Measurements from ENCODE around the gene CYB5R3.
A peak's percentile ranks its signal among the peaks of the same experiment; 100 is the strongest.

The CYB5R3 gene

DNA sequence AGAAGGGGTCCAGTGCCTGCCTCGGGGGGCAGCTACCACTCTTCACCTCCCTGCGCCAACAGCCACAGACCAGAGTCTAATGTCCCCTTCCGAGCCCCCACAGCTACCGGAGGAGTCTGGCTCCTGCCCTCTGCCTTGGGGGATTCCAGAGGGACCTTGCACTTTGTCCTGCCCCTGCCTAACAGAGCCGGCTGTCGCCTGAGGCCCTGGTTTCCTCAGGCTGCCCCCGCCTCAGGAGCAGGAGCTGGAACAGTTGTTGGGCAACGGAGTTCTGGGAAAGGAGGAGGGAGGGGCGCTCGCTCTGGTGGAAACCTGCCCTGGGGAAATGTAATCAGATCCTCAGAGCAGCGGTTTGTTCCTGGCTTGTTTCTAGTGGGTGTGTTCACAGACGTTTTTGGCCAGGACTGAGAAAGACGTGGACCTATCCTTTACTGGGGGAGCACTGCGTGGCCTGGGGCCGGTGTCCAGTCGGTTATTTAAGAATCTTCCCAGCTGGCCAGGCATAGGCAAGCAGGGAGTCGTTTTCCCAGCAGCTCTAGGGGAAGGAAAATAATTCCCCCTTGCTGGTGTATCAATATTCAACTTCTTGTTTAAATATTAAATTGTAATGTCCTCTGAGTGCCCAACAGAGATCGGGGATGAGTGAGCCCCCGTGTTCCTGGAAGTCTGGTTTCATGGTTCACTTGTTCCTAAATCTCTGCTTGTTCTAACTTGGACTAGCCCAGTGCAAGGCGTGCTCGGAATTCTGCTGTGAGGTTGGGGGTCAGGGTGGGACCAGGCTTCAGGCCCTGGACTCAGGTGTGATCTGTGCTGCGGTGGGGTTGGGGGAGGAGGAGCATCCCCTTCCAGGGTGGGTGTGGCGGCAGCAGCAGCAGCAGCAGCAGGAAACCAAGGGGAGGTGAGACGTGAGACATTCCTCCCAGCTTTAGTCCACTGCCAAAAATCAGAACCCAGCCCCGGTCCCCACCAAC, 39.3 kb upstream of the CYB5R3 start:
- H3K9me3 ChIP-seq: no peaks in the 10 kb centered on the region
- H3K4me1 ChIP-seq: peaks cover 82% of the 10 kb centered on the region
- peak overlapping the region; percentile 29; the same call in 1 of the 2 replicates for H3K9ac ChIP-seq
- H3K4me2 ChIP-seq: peak overlapping the region; percentile 74
- H4K20me1 ChIP-seq: no peaks in the 10 kb centered on the region
- H3K36me3 ChIP-seq: no peaks in the 10 kb centered on the region
- no peak for TF ChIP-seq Cebpa-rat (IDR thresholded peaks at IDR 0.05)
- H3K4me3 ChIP-seq: no peak overlapping the region
- H3K27ac ChIP-seq: no peak overlapping the region
- no peaks in the 10 kb centered on the region for H3K27me3 ChIP-seq

DNA sequence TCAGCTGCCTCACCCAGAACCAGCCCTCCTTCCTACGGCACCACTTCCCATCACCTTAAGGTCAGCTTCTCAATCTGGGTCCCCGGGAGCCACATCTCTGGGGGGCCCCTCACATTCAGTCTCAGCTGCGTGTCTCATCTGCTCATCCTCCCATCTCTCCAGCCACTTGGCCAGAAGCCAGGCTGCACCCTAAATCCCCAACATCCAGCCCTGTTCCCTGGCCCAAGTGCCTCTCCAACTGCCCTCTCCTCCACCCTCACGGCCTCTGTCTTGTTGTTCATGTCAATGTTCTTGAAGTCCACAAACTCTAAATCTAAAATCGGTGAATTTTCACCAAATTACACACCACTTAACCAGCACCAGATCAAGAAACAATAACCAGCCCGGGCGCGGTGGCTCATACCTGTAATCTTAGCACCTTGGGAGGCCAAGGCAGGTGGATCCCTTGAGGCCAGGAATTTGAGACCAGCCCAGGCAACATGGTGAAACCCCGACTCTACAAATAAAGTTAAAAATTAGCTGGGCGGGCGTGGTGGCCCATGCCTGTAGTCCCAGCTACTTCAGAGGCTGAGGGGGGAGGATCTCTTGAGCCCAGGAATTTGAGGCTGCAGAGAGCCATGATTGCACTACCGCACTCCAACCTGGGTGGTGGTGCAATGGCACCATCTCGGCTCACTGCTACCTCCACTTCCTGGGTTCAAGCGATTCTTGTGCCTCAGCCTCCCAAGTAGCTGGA, 37.7 kb upstream of the CYB5R3 start:
- TF ChIP-seq Cebpa-rat (IDR thresholded peaks at IDR 0.05): no peak
- H3K36me3 ChIP-seq: no peaks in the 10 kb centered on the region
- H3K9me3 ChIP-seq: no peaks in the 10 kb centered on the region
- no peak overlapping the region for H3K4me3 ChIP-seq
- H3K4me1 ChIP-seq: peaks cover 66% of the 10 kb centered on the region
- H3K27me3 ChIP-seq: no peaks in the 10 kb centered on the region
- H3K9ac ChIP-seq: no peak overlapping the region; the same call in 1 of the 2 replicates
- H3K27ac ChIP-seq: peak overlapping the region; percentile 50
- peak overlapping the region; percentile 74 for H3K4me2 ChIP-seq
- H4K20me1 ChIP-seq: no peaks in the 10 kb centered on the region

DNA sequence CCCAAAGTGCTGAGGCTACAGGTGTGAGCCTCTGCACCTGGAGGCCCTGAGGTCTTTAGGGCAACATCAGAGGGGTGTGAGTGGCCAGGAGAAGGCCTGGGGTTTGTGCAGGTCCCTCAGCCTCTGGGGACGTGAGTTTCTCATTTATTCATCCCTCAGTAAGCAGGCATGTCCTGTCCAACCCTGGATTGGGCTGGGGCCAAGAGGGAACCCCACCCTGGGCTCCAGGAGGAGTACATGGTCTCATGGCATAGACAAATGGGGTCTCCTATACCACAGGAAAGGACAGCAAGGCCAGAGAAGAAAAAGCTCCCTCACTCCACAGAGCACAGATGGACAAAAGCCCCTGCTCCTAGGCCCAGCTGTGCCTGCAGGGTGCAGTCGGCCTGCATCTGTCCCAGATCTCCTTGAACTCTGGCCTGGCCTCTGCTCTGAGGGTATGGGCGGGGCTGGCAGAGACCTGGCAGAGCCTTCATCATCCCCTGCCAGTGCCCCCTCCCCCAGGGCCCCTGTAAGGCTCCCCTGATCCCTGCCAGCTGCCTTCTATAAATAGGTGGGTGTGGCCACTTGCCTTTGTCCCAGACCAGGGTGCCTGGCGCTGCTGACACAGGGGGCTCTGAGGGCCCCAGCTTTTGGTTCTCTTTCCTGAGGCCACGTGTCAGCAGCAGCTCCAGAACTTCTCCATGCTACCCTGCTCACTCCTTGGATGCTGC, 36.9 kb upstream of the CYB5R3 start:
- Histone ChIP-seq H3K27ac (peak overlapping the region; percentile 50), H3K9ac (no peak overlapping the region; the same call in 1 of the 2 replicates), H3K27me3 (no peaks in the 10 kb centered on the region), H3K36me3 (no peaks in the 10 kb centered on the region), H4K20me1 (no peaks in the 10 kb centered on the region), H3K9me3 (no peaks in the 10 kb centered on the region), H3K4me2 (peak overlapping the region; percentile 71), H3K4me3 (no peak overlapping the region), H3K4me1 (peaks cover 58% of the 10 kb centered on the region)
- TF ChIP-seq Cebpa-rat (IDR thresholded peaks at IDR 0.05): no peak

DNA sequence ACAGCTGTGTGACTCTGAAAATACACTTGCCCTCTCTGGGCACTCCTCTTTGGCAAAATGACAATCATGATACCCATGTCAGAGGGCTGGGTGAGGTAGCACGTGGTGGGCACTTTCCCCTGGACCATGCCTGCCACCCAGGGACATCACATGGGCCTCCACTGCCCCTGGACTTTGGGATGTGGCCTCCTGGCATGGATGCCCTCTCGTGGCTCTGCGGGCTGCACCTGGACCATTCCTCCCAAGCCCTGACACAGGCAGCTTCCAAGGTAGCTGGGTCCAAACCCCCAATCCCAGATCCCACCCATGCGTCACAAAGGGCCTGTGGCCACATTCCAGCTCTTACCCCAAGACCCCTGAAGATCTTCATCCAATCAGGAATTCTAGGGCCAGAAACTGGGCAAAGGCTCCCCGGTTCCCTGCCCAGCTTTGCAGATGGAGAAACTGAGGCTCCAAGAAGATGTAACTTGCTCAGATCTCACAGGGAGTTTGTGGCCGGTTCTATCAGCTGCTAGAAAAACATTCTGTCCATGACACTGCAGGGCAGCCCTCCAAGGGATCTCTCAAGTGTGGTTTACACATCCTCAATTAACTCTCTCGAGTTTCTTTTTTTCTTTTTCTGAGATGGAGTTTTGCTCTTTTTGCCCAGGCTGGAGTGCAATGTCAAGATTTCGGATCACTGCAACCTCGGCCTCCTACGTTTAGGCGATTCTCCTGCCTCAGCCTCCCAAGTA, 35.4 kb upstream of the CYB5R3 start:
- H3K4me2 ChIP-seq: no peak overlapping the region
- H4K20me1 ChIP-seq: no peaks in the 10 kb centered on the region
- H3K27ac ChIP-seq: no peak overlapping the region
- no peak overlapping the region for H3K4me3 ChIP-seq
- no peak overlapping the region for H3K9ac ChIP-seq
- TF ChIP-seq Cebpa-rat (IDR thresholded peaks at IDR 0.05): no peak
- H3K4me1 ChIP-seq: peaks cover 51% of the 10 kb centered on the region
- no peaks in the 10 kb centered on the region for H3K36me3 ChIP-seq
- no peaks in the 10 kb centered on the region for H3K27me3 ChIP-seq
- H3K9me3 ChIP-seq: peaks cover 10% of the 10 kb centered on the region

DNA sequence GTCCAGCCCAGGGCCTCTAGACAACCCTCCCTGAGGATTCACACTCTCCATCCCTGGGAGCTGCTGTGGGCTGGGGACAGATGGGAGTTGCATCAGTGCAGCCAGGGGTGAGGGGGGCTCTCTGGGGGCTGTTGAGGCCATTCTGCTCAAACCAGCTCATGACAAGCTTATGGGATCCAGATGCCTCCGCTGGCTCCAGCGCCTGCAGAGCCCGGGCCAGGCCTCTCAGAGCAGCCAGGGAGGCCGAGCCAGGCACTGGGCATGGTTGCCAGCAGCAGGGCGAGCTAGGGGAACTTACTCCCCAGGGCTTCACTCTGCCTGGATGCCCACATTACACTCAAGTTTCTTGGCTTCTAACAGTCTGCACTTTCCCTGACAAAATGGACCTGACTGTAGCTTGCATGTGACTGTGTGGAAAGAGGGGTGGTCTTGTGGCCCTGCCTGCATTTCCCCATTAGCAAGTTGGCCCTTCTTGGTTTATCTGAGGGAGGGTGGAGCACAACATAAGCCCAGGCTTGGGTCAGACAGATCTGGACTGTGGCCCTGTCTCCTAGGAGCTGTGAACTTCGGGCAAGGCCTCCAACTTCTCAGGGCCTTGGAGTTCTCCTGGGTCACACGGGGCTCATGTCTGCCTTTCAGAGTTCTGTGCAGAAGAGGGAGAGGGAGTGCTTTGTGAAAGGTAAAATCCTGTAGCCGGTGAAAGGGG, 34.5 kb upstream of the CYB5R3 start:
- no peak overlapping the region for H3K27ac ChIP-seq
- no peaks in the 10 kb centered on the region for H4K20me1 ChIP-seq
- no peak for TF ChIP-seq Cebpa-rat (IDR thresholded peaks at IDR 0.05)
- H3K4me1 ChIP-seq: peaks cover 42% of the 10 kb centered on the region
- H3K4me2 ChIP-seq: no peak overlapping the region
- H3K36me3 ChIP-seq: 0 out of 2 replicates have a peak, but pooled peaks cover 3% of the 10 kb centered on the region
- peaks cover 19% of the 10 kb centered on the region for H3K9me3 ChIP-seq
- H3K9ac ChIP-seq: no peak overlapping the region
- H3K27me3 ChIP-seq: no peaks in the 10 kb centered on the region
- no peak overlapping the region for H3K4me3 ChIP-seq

DNA sequence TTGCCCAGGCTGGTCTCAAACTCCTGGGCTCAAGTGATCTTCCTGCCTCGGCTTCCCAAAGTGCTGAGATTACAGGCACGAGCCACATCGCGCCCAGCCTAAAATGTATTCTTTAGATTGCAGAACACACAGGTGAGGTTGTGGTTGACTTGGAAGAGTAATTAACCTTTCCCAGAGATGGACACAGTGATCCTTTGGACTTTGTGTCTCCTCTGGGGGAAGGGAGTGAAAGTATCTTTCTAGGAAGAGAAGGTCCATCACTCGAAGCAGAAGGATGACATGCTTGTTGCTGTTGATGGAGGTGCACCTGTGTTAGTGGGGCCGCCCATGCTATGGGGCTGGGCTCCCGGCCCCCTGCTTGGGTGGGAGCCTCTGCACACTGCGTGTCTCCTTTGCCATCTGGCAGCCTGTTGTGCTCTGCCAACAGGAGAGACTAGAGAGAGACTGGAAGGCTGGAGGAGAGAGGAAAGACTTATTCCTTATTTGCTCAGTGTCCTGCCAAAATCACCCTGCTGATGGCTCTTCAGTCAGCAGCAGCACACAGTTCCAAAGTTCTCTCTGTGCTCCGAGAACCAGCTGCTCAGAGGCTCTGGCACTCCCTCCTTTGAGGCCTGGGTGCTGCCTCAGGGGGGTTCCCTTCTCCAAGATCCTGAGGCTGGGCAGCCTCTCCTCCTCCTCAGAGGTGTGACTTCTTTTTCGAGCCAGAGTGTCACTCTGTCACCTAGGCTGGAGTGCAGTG, 33.1 kb upstream of the CYB5R3 start:
- TF ChIP-seq Cebpa-rat (IDR thresholded peaks at IDR 0.05): no peak
- H3K27me3 ChIP-seq: no peaks in the 10 kb centered on the region
- no peak overlapping the region for H3K9ac ChIP-seq
- 0 out of 2 replicates have a peak, but pooled peaks cover 8% of the 10 kb centered on the region for H3K36me3 ChIP-seq
- no peaks in the 10 kb centered on the region for H4K20me1 ChIP-seq
- H3K4me2 ChIP-seq: no peak overlapping the region
- no peak overlapping the region for H3K4me3 ChIP-seq
- peaks cover 27% of the 10 kb centered on the region for H3K4me1 ChIP-seq
- peaks cover 31% of the 10 kb centered on the region for H3K9me3 ChIP-seq
- no peak overlapping the region for H3K27ac ChIP-seq

DNA sequence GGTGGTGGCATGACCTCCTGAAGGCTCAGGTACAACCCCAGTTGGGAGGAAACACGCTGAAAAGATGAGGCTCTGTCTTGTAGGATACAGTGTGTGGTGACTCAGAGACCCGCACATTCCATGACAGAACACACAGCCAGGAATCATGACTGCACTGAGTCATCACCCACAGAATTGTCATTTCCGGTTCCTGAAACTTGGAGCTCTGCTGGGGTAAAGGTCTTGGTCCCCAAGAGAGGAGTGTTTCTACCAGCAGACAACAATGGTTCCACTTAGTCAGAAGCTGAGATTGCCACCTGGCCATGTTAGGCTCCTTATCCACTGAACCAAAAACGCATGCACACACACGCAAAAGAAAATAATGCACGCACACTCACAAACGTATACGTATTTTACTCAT, 31.5 kb upstream of the CYB5R3 start:
- H3K9ac ChIP-seq: no peak overlapping the region
- TF ChIP-seq Cebpa-rat (IDR thresholded peaks at IDR 0.05): no peak
- H3K4me2 ChIP-seq: no peak overlapping the region

DNA sequence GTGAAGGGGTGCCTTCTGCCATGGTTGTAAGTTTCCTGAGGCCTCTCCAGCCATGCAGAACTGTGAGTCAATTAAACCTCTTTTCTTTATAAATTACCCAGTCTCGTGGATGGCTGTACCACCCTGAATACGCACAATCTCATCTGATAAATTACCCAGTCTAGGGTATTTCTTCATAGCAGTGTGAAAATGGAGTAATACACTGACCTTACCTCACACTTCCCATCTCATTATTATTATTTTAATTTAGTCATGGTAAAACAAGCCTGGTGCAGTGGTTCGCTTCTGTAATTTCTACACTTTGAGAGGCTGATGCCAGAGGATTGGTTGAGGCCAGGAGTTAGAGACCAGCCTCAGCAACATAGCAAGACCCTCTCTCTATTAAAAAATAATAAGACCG, 30.5 kb upstream of the CYB5R3 start:
- H3K36me3 ChIP-seq: 0 out of 2 replicates have a peak, but pooled peaks cover 8% of the 10 kb centered on the region
- H3K9ac ChIP-seq: no peak overlapping the region
- peaks cover 31% of the 10 kb centered on the region for H3K9me3 ChIP-seq
- H3K27me3 ChIP-seq: no peaks in the 10 kb centered on the region
- H3K27ac ChIP-seq: no peak overlapping the region
- no peak for TF ChIP-seq Cebpa-rat (IDR thresholded peaks at IDR 0.05)
- peaks cover 4% of the 10 kb centered on the region; the same call in 1 of the 2 replicates for H3K4me1 ChIP-seq
- H3K4me2 ChIP-seq: no peak overlapping the region
- no peak overlapping the region for H3K4me3 ChIP-seq
- H4K20me1 ChIP-seq: no peaks in the 10 kb centered on the region

More for the DNA sequence above, 31.5 kb upstream of the CYB5R3 start:
- Histone ChIP-seq H3K9me3 (peaks cover 31% of the 10 kb centered on the region), H3K4me1 (peaks cover 11% of the 10 kb centered on the region), H4K20me1 (no peaks in the 10 kb centered on the region), H3K4me3 (no peak overlapping the region), H3K27ac (no peak overlapping the region), H3K36me3 (0 out of 2 replicates have a peak, but pooled peaks cover 8% of the 10 kb centered on the region), H3K27me3 (no peaks in the 10 kb centered on the region)

All from BLaER1 (cell line).